Sciatic nerve (tissue), 2 donors: ENCODE measurements around the gene PTPN13. TPM values are rescaled to one million over a fixed set of nuclear protein-coding genes. Genes with fewer than 3 reads are reported as not detected.
"Not testable (repeated sequence)": the region's sequence is repeated elsewhere in the genome, so short reads cannot be mapped to it uniquely, and the experiment has no call there.

ENCODE experiments used
- ATAC-seq: fragments of 200-7000 bp; cut with Tn5 transposase; one replicate; pipeline ENCODE4 v1.9.1; 2020; ENCODE audit warnings: mild to moderate bottlenecking, moderate library complexity
- DNase-seq: peaks from one replicate; pipeline ENCODE4 v3.0.0-alpha.2; 2020; ENCODE audit warnings: low spot score
- intact Hi-C: fragments of 100-400 bp; cut with DNase I; formaldehyde crosslinking; loops from one replicate; pipeline ENCODE4 v1.14.2; 2022
- total RNA-seq: library from RNA; stranded (reverse); fragmentation: NEBNext Ultra II Directional; extraction: Animal tissue kit (Norgen Biotek cat#: 25700); gene quantifications from one replicate; pipeline ENCODE4 v1.2.1, GENCODE V29; 2021
- donor health status: DM: no; HTN: no; CAD: no.
- donor health status: DM: no; HTN: no; CAD: no.

The PTPN13 gene
- total RNA-seq, 1 donor from 2014 or later, result 90.1 TPM

DNA sequence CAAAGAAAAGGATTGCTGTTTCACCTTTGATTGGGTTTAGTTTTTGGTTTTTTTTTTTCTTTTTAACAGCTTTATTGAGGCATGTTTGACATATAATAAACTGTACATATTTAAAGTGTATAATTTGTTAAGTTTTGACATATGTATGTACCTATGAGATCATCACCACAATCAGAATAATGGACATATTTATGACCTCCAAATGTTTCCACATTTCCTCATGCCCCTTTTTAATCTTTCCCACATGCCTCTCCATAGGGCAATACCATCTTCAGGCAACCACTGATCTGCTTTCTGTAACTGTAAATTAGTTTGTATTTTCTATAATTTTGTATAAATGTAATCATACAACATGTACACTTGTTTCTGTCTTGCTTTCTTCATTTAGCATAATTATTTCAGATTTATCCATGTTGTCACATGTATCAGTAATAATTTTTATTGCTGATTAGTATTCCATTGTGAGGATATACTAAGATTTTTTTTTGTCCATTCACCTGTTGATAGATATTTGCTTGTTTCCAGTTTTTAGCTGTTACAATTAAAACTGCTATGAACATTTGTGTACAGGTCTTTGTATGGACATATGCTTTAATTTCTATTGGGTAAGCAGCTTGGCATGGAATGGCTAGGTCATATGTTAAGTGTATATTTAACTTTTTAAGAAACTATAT is 33.5 kb downstream of the PTPN13 start:
- ATAC-seq (no peak), DNase-seq (no peak)
- intact Hi-C loops, result no loop called here

DNA sequence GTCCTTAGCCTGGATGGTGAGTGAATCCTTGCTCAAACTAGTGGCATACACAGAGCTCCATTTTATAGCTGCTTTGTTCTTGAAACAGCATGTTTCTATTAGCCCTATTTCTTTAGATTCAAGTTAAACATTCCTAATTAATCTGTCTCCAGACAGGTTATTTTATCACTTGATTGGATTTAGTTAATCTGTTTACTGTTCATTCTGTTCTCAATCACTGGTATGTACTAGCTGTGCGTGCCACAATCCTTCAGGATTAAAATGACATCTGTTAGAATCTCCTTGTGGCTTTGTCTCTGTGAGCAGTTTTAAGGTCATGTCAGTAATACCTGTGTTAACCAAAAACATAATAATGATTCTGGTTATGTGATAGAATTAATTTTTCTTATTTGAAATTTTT is 36.5 kb downstream of the PTPN13 start:
- no peak for ATAC-seq
- intact Hi-C loops, result no loop called here
- no peak for DNase-seq

DNA sequence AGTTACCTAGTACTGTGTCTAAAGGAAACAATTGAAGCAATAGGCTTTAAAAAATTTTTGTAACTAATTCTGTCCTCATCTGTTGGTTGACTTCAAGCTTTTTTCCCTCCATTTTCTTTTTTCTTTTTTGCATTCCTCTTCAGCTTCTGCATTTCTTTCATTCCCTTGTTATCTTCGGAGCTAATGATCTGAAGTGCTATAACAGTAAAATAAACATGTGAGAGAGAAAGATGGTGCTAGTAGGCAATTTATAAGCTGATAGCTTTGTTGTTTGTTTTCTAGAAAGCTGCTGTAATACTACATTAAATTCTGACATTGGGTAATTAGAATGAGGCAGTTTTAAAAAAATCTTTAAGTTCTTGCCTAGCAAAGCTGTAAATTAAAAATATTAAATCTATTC is 37.1 kb downstream of the PTPN13 start:
- DNase-seq (no peak), ATAC-seq (no peak)
- intact Hi-C loops, result no loop called here

DNA sequence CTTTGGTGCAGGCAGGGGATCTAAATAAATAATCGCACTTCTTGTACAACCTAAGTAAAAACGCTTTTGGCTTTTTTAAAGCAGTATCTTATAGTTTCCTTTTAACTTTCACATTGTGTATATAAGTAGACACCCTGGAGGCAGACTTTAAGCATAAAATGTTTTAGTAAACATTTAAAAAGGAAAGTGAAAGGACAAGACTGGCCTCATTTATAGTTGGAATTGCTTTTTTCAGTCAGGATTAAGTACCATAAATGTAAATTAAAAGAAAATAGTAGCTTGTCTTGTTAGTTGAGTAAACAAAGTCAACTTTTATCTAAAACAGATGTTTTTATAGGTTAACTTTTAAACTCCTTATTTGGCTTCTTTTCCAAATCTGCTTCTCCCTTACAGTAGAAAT is 39.7 kb downstream of the PTPN13 start:
- DNase-seq, result no peak
- ATAC-seq, result no peak
- intact Hi-C loops, result no loop called here

DNA sequence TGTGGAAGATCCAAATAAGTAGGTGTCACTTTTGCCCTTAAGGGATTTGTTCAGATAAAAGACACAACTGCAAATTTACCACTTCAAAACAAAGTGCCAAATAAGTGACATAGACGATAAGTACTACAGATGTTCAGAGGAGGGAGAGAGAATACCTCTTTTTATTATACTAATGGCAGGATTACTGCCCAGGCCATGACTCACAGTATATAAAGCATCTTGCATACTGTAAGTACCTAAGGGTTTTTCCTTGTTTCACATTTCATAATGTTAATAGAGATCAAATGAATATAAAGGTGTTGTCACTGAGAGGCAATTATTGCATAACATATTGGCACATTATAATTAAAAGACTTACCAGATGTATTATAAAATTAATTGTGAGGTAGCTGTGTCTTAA is 46.4 kb downstream of the PTPN13 start:
- DNase-seq, result no peak
- ATAC-seq, result no peak
- intact Hi-C loops, result no loop called here

DNA sequence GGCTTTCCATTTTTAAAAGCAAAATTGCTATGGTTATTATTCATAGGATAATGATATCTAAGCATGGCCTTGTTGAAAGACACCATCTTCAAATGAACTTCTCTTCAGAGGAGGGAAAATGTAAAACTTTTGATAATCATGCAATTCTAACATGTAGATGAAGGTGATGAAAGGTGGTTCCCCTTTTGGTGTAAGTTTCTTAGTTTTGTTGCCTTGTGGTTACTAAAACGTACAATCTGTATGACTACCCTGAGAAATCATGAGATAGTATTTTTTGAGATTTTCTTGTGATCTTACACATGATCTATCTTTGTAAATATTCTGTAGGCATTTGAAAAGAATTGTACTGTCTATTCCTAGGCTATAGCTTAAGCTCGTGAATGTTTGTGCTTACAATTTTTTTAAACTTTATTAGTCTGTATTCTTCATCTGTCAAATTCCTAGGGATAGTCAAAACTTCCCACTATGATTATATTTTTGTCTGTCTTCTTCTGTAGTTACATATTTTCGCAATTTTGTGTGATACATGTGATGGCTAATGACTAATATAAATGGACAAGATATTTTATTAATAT is 47.5 kb downstream of the PTPN13 start:
- intact Hi-C loops, result no loop called here
- no peak for DNase-seq
- no peak for ATAC-seq

DNA sequence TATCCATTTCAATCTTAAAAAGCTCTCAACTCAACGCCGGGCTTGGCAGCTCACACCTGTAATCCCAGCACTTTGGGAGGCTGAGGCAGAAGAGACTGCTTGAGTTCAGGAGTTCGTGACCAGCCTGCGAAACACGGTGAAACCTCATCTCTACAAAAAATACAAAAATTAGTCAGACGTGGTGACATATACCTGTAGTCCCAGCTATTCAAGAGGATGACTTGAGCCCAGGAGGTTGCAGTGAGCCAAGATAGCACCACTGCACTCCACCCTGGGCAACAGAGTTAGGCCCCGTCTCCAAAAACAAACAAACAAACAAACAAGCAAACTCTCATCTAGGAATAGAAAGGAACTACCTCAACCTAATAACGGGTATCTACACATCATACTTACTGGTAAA is 50.8 kb downstream of the PTPN13 start:
- DNase-seq (no peak), ATAC-seq (no peak)
- intact Hi-C loops, result no loop called here

DNA sequence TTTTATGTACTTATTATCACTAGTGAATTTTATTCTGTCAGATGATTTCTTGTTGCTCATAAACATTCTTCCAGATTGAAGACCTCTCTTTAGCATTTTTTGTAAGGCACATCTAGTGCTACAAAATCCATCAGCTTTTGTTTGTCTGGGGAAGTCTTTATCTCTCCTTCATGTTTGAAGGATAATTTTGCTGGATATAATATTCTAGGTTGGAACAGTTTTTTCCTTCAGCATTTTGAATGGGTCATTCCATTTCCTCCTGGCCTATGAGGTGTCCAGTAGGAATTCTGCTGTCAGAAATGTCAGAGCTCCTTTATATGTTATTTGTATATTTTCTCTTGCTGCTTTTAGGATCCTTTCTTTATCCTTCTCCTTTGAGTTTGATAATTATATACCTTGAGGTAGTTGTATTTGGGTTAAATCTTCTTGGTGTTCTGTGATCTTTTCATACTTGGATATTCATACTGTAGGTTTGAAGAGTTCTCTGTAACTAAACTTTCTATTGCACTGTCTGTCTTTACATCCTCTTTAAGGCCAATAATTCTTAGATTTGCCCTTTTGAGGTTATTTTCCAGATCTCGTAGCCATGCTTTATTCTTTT is 58.3 kb downstream of the PTPN13 start:
- ATAC-seq, result no peak
- intact Hi-C loops, result no loop called here

DNA sequence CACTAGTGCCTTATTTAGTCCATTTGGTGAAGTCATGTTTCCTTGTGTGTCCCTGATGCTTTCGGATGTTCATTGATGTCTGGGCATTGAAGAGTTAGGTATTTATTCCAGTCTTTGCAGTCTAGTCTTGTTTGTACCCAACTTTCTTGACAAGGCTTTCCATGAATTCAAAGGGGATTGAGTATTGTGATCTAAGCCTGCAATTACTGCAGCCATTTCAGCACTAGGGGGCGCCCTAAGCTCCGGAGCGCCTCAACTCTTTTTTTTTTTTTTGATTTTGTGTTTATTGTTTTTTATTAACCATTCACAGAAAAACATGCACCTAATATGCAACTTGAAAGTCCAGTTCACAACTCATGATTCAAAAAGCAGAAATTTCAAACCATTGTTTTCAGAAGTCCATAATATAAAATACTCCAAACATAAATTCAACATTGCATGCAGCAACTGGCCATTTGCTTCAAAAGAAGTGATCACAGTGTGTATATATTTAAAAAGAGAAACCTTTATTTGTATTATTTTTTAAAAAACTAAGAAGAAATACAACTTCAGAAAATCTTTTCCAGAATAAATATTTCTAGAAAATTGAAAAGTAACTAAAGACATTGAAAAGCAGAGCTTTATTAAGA is 59.2 kb downstream of the PTPN13 start:
- no peak for DNase-seq
- intact Hi-C loops, result no loop called here
- ATAC-seq, result no peak

More for the DNA sequence above, 58.3 kb downstream of the PTPN13 start:
- no peak for DNase-seq

DNA sequence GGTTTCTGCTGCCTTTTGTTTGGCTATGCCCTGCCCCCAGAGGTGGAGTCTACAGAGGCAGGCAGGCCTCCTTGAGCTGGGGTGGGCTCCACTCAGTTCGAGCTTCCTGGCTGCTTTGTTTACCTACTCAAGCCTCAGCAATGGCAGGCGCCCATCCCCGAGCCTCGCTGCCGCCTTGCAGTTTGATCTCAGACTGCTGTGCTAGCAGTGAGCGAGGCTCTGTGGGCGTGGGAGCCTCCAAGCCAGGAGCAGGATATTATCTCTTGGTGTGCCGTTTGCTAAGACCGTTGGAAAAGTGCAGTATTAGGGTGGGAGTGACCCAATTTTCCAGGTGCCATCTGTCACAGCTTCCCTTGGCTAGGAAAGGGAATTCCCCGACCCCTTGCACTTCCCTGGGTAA is 62.7 kb downstream of the PTPN13 start:
- intact Hi-C loops, DNase-seq, ATAC-seq: not testable (repeated sequence)

DNA sequence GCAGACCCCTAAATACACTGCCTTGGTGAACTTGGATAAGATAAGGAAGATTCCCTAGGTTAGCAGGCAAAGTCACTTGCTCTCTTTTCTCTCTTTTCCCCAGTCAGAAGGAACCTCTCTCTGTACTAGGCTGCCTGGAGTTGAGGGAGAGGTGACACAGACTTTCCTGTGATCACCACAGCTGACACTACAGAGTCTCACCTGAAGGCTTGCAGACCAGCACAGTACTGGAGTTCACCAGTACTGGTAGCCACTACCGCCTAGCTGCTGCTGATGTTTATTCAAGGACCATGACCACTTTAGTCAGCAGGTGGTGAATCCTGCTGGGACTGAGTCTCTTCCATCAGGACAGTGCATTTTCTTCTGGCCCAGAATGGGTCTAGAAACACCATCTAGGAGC is 63.3 kb downstream of the PTPN13 start:
- DNase-seq, result no peak
- no peak for ATAC-seq
- intact Hi-C loops, result no loop called here

DNA sequence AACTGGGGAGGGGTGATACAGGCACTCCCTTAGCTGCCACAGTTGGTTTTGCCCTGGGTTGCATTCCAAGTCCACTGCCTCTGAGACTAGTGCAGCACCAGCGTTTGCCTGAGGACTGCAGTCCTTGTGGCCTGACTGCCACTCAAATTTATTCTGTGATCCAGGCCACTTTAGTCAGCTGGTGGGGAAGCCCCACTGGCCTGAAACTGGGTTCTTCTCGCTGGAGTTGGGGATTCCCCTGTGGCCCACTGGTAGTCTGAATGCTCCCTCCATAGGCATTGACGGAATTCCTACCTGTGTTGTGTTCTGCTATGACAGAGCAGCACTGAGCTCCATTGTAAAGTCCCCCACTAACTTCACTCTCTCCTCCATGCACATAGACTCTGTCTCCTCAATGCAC is 63.8 kb downstream of the PTPN13 start:
- DNase-seq (no peak), ATAC-seq (no peak)
- intact Hi-C loops, result no loop called here

DNA sequence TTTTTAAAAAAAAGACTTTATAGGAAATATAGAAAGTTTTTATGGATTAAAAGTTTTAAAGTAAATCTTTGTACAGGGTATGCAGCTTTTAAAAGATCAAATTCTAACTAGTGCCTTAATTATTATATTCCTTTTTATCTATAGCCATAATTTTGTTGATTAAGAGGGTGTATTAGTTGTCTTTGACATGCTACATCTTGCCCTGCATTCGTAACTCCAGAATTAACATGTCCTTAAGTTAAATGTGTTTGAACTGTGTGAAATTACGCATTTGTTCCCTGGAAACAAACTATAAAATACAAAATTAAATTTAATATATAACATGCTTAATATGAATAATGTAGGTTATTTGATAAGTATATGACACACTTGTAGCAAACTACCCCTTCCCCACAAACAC is 66.3 kb downstream of the PTPN13 start:
- DNase-seq (no peak), ATAC-seq (no peak)
- intact Hi-C loops, result no loop called here

DNA sequence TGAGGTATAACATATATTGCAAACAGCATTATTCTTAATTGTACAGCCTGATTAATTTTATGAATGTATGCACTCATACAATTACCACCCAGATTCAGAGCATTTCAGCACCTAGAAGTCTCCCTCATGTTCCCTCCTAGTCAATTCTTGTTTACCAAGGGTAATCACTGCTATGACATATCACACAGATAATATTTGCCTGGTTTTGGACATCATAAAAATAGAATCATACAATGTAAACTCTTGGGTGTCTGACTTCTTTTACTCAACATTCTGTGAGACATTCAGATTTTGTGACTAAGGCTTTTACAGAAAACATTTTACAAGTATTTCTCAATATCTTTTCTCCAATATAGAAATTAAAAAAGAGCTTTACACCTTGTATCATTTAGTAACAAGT is 66.9 kb downstream of the PTPN13 start:
- DNase-seq, result no peak
- intact Hi-C loops, result no loop called here
- ATAC-seq, result no peak

DNA sequence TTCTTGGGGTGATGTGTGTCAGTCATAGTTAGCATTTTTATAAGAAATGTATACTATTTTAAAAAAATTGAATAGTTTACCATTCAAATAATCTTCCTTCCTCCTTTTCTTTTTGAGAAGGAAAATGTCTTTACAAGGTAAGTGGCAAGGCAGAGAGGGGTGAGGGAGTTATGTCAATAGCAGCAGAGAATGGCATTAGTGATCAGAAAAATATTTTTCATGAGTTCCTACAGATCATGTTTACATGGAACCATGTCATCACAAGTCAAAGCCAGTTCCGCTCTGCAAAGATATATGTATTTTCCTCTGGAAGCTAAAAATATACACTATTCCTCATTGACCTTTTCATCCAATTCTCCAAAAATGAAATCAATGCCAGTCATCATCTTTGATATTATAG is 67.3 kb downstream of the PTPN13 start:
- ATAC-seq (no peak), DNase-seq (no peak)
- intact Hi-C loops, result no loop called here

DNA sequence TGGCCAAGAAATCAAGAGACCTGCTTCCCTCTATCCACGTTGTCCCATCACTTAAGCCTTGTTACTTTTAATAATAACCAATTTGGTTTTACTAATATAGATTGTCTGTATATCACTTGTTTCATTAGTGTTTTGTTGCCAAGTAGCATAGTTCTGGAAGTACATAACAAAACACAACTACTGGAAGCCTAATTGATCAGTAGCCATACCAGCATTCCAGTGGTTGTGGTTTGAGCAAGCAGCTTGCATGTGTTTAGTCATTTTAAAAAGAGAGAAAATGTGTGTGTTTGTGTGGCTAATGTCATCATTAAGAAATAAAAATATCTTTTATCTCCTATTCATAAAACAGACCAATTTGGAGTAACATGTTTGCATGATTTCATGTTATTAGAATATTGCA is 70.8 kb downstream of the PTPN13 start:
- DNase-seq, result no peak
- ATAC-seq, result no peak
- intact Hi-C loops, result no loop called here

DNA sequence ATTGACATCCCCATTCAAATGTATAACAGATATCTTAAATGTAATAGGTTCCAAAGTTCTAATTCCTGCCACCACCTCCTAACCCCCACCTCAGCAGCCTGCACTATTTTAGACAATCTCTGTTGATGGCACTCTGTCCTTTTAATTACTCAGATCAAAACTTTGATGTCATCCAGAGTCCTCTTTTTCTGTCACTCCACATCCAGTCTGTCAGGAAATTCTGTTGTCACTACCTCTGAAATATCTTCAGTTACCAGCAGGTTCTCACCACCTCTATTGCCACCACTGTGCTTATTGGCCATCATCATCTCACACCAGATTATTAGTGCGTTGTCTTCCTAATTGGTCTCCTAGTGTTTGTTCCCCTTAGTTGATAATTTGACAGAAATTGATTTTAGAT is 76.2 kb downstream of the PTPN13 start:
- ATAC-seq (no peak), DNase-seq (no peak)
- intact Hi-C loops, result no loop called here

DNA sequence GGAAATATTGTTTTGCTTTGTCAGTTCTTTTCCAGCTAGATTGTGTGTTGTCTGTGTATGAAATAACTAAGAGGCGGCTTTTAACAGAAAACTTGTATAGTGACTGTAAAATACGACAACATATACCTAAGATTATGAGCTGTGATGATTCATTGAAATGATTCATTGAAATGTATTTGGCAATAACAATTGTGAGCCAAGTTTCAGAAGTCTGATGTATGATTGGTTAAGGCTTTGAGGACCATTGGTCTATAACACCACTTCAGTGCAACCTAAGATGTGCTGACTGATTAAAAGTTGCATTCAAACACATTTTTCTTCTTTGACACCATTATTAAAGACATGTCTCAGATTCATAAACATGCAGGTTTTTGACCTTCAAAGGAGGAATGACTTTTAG is 76.6 kb downstream of the PTPN13 start:
- ATAC-seq, result no peak
- intact Hi-C loops, result no loop called here

DNA sequence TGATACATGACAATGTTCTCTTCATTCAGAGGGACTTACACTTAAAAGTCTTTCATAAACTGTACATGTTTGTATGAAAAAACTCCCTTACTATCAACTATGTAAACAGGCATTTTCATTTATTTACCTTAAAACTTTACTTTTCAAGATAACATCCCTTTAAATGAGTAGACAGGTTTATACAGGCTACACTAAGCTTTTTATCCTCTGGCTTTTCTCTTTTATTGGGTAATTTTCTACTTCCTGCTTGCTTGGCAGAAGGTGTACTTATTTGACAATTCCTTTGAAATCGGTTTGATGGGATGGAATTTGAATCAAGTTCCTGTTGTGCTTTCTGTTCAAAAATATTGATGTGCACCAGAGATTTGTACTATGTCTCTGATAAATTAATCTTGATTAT is 81.4 kb downstream of the PTPN13 start:
- DNase-seq, result no peak
- intact Hi-C loops, result no loop called here

More for the DNA sequence above, 76.6 kb downstream of the PTPN13 start:
- DNase-seq, result no peak

DNA sequence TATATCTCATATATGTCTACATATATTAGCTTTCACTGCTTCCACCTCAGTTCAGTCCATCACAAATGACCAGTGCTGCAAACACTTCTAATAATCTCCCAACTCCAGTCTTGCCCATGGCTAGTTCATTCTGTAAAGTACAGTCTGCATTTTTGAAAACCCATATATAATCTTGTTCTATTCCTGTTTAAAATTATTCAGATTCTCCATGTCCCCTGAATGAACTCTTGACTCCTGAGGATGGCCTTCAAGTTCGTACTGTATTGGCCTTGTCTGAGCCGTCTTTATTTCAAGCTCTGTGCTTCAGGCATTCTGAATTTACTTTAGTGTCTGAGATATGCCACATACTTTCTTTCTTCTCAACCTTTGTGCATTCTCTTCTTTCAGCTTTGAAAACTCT is 84.7 kb downstream of the PTPN13 start:
- no peak for ATAC-seq
- DNase-seq, result no peak
- intact Hi-C loops, result no loop called here

More for the DNA sequence above, 81.4 kb downstream of the PTPN13 start:
- no peak for ATAC-seq
